Measurements from ENCODE around the gene DCBLD2. TPM values are rescaled to one million over a fixed set of nuclear protein-coding genes. Genes with fewer than 3 reads are reported as not detected.

DCBLD2 gene
- total and polyA plus RNA-seq, 9 of the 15 experiments (the other 6 are each of a cell fraction or from before 2014, with no cell fraction given): 2.7 to 14.6 (median 7.4) TPM

- TF ChIP-seq RBM15 (IDR thresholded peaks at IDR 0.05; ENCODE audit: insufficient read depth, low read length) (no peak), MYNN (IDR thresholded peaks at IDR 0.05) (no peak), MYNN (CRISPR knock-in tag; IDR thresholded peaks at IDR 0.05) (no peak)
These were observed 123.1 kb downstream of the DCBLD2 start (continued) for GRCh38 chr3:98778383-98778782.

GRCh38 chr3:98777801-98778220 lies 123.7 kb downstream of the DCBLD2 start:
- Histone ChIP-seq H3K79me2 (ENCODE audit: control insufficient read depth, insufficient read depth, low read length) (no peaks in the 10 kb centered on the region), H3K4me2 (ENCODE audit: insufficient read depth, low read length) (no peak overlapping the region), H3K4me1 (replicated peaks in 1 of 2; ENCODE audit: control insufficient read depth in 2 of 2, insufficient read depth in 2 of 2, low read length in 2 of 2) (no peaks in the 10 kb centered on the region), H3K9ac (ENCODE audit: insufficient read depth in 1 of 2, low read depth in 2 of 2, low read length in 2 of 2) (no peak overlapping the region), H3K9me3 (replicated peaks; ENCODE audit: control insufficient read depth, insufficient read depth, low read depth, low read length) (no peaks in the 10 kb centered on the region), H3K27me3 (ENCODE audit: control insufficient read depth in 2 of 2, insufficient read depth in 2 of 2, low read length in 2 of 2) (no peaks in the 10 kb centered on the region; a peak in 1 of 5 replicates), H3K36me3 (ENCODE audit: control insufficient read depth, insufficient read depth, low read length) (no peaks in the 10 kb centered on the region), H2AFZ (ENCODE audit: low read depth, low read length) (no peak overlapping the region), H3K4me3 (no peak overlapping the region), H4K20me1 (replicated peaks; ENCODE audit: control insufficient read depth, insufficient read depth, low read length) (no peaks in the 10 kb centered on the region), H3K27ac (ENCODE audit: extremely low read depth, low read depth, low read length) (no peak overlapping the region), H3K9me1 (ENCODE audit: control insufficient read depth, insufficient read depth, low read length) (no peaks in the 10 kb centered on the region)
- ChIA-PET POLR2A (no interaction called here), CTCF (ENCODE audit: low intra/inter-chr PET ratio) (no interaction called here)
- TF ChIP-seq ZNF449 (CRISPR knock-in tag; IDR thresholded peaks at IDR 0.05) (no peak), PRPF4 (IDR thresholded peaks at IDR 0.05; ENCODE audit: insufficient read depth, low read depth, low read length, poor library complexity, severe bottlenecking) (no peak), CHD1 (IDR thresholded peaks at IDR 0.05; ENCODE audit: low read length) (no peak), ZBTB1 (CRISPR knock-in tag; IDR thresholded peaks at IDR 0.05; ENCODE audit: borderline replicate concordance, low read depth) (no peak), PHB2 (IDR thresholded peaks at IDR 0.05; ENCODE audit: low read depth) (no peak), MAFK (IDR thresholded peaks at IDR 0.05; ENCODE audit: low read length) (no peak), BRD4 (IDR thresholded peaks at IDR 0.05) (no peak), DDX20 (tag; IDR thresholded peaks at IDR 0.05; ENCODE audit: low read depth) (no peak), ZNF165 (CRISPR knock-in tag; IDR thresholded peaks at IDR 0.05; ENCODE audit: borderline replicate concordance) (no peak), ARID3A (IDR thresholded peaks at IDR 0.05; ENCODE audit: borderline replicate concordance, low read depth, low read length) (no peak), RBM15 (IDR thresholded peaks at IDR 0.05; ENCODE audit: insufficient read depth, low read length) (no peak), CAMTA2 (CRISPR knock-in tag; conservative IDR thresholded peaks at IDR 0.05) (no peak), CBFA2T2 (conservative IDR thresholded peaks at IDR 0.05) (no peak), ZNF551 (CRISPR knock-in tag; IDR thresholded peaks at IDR 0.05) (no peak)
- no TSS peak for BruUV-seq (replicated peaks)
- DNase-seq (ENCODE audit: extremely low read depth in 1 of 4, low spot score in 3 of 4): no peak
- in situ Hi-C loops (cut with MboI): no loop called here
- FAIRE-seq: no peak
- intact Hi-C loops (cut with micrococcal nuclease): no loop called here
- ATAC-seq: no peak
